GM18505 (cell line): ENCODE measurements around the gene ROGDI.

ENCODE experiments used
- ATAC-seq: cut with Tn5 transposase; IDR thresholded peaks from one replicate; pipeline ENCODE4 v1.9.1; 2021; ENCODE audit not compliant: unreplicated experiment
- POLR2A ChIP-seq: IDR thresholded peaks from 4 replicates; pipeline ENCODE4 v1.6.1; 2011; ENCODE audit warnings: borderline replicate concordance; ENCODE audit not compliant: insufficient read depth, insufficient read length; ENCODE audit errors: extremely low read depth

ROGDI gene, protein sequence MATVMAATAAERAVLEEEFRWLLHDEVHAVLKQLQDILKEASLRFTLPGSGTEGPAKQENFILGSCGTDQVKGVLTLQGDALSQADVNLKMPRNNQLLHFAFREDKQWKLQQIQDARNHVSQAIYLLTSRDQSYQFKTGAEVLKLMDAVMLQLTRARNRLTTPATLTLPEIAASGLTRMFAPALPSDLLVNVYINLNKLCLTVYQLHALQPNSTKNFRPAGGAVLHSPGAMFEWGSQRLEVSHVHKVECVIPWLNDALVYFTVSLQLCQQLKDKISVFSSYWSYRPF

GRCh38 chr16:4801962-4802658, at the start of gene ROGDI:
Gene ROGDI, minus strand, starts transcription at chr16:4802633. Its CDS starts 62 bp downstream, at chr16:4802571.
- peak; percentile 29 for TF ChIP-seq POLR2A
- ATAC-seq, result peak; percentile 55

- TF ChIP-seq POLR2A, result no peak
- ATAC-seq, result no peak
Measured at GRCh38 chr16:4850211-4850610, 47.8 kb upstream of the ROGDI start.

DNA sequence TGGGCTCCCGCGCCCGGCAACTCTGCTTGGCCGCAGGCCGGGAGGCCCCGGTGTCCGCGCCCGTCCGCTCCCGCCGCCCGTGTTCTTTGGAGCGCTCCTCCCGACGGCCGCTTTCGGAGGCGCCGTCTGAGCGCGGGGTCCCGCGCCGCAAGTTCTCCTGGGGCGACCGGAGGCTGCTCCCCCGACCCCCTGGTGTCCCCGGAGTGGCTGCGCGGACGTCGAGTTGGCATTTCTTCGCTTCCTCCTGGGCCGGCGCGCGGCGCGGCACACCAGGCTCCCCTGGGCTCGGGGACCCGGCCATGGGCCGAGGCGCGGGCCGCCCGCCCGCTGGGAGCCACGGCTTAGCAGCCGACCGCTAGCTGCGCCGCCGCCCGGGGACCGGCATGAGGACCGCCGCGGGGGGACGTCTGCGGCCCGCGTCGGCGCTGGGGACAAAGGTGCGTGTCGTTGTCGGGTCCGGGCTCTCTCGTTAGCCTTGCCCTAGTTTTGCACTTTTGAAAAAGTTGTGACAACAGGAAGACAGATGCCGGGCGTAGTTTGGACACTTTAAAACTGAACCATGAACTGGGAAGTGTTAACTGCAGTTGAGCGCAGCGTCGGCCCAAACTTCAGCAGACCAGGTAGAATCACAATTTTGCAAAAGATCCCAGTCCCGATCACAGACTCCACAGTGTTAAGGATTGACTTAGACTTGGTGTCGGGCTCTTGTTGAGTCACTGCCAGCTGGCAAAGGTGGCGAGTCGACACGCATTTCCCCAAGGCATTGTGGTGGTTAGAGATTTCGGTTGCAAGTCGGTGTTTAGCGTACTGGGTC, 45.5 kb upstream of the ROGDI start:
- no peak for TF ChIP-seq POLR2A
- peak; percentile 25 for ATAC-seq

GRCh38 chr16:4846901-4847773, 44.7 kb upstream of the ROGDI start, which contains the start of the genes GLYR1 and UBN1:
Gene GLYR1, minus strand, starts transcription at chr16:4847288. Its CDS starts 23 bp downstream, at chr16:4847265.
Gene UBN1, plus strand, starts transcription at chr16:4847481. Its CDS starts 5,437 bp downstream, at chr16:4852918.
- ATAC-seq, result peak; percentile 92
- TF ChIP-seq POLR2A, result peak; percentile 89

- no peak for TF ChIP-seq POLR2A
- peak; percentile 7 for ATAC-seq
Measured at GRCh38 chr16:4846503-4846900, 44.1 kb upstream of the ROGDI start.

DNA sequence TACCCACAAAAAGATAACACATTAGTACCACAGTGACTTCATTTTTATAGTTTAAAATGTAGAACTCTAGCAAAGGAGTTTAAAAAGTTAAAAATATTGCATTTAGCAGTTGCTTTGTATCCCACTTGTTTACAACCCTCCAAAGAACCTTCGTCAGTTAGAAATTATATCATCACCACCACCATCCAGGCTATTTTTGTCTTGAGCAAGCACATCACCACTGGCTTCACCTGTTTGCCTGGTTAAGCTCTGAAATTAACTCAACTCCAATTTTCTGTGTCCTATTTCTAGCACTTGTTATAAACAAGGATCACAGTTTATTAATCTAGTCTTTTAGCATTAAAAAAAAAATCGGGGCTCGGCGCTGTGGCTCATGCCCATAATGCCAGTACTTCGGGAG, 38.6 kb upstream of the ROGDI start:
- no peak for ATAC-seq
- TF ChIP-seq POLR2A, result no peak

- ATAC-seq, result no peak
- TF ChIP-seq POLR2A, result no peak
Measured at GRCh38 chr16:4839942-4840341, 37.5 kb upstream of the ROGDI start.

DNA sequence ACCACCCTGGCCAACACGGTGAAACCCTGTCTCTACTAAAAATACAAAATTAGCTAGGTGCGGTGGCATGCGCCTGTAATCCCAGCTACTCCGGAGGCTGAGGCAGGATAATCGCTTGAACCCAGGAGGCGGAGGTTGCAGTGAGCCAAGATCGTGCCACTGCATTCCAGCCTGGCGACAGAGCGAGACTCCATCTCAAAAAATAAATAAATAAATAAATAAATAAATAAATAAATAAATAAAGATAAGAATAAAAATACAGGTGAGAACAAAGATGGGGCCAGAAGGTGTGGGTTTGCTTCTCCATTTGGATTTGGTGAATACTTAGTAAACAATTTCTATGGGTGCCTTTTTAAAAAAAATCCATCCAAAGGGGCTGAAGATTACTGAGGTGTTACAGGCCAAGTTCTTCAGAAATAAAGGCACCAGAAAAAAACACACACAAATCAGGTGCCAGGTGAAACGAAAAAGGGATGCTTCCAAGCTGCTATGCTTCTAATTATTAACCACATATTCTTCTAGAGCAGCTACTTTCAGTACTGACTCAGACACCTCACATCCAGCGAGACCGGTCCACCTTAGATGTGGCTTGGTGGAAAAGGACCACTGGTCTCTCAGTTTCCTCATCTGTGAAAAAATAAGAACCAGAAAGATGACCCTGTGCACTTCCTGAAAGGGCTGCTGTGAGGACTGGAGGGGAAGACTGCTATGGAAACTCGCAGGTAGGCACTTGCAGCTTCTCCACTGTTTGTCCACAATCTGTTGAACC, 35.5 kb upstream of the ROGDI start:
- no peak for ATAC-seq
- TF ChIP-seq POLR2A, result no peak

- TF ChIP-seq POLR2A, result no peak
- ATAC-seq, result no peak
Measured at GRCh38 chr16:4836727-4837126, 34.3 kb upstream of the ROGDI start.

GRCh38 chr16:4833584-4833983, 31.2 kb upstream of the ROGDI start:
- ATAC-seq, result no peak
- no peak for TF ChIP-seq POLR2A

- TF ChIP-seq POLR2A, result no peak
Measured at GRCh38 chr16:4832698-4833343, 30.4 kb upstream of the ROGDI start.

DNA sequence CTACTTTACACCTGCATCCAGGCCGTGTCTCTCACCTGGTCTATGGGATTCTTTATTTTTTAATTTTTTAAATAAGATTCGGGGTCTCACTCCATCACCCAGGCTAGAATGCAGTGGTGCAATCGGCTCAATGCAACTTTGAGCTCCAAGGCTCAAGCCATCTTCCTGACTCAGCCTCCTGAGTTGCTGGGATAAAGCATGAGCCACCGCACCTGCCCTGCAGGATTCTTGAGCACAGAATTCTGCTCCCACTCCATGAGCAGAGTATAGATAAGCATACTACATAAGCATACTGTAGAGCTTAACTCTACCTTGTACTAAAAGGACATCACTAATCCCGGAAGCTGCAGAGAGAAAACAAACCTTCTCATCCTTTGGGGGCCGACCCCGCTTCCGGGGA, 29.2 kb upstream of the ROGDI start:
- TF ChIP-seq POLR2A, result no peak
- no peak for ATAC-seq

More at GRCh38 chr16:4832698-4833343, 30.4 kb upstream of the ROGDI start:
- ATAC-seq, result no peak

- no peak for TF ChIP-seq POLR2A
- ATAC-seq, result no peak
Measured at GRCh38 chr16:4830408-4830807, 28.0 kb upstream of the ROGDI start.
